RKO (cell line): ENCODE results near the gene KCNH6.

Experiments used
- DNase-seq: peaks from one replicate; pipeline ENCODE4 v3.0.0-alpha.2; 2016; ENCODE audit warnings: low spot score

KCNH6 gene

GRCh38 chr17:63533433-63534077, 10.4 kb downstream of the KCNH6 start:
- DNase-seq: no peak

GRCh38 chr17:63534078-63534570, 11.0 kb downstream of the KCNH6 start:
- no peak for DNase-seq

- no peak for DNase-seq
Observed at GRCh38 chr17:63534816-63535455, 11.8 kb downstream of the KCNH6 start.

GRCh38 chr17:63535640-63536039, 12.5 kb downstream of the KCNH6 start:
- DNase-seq: no peak

GRCh38 chr17:63537001-63537400, 13.8 kb downstream of the KCNH6 start:
- no peak for DNase-seq

GRCh38 chr17:63537991-63538692, 15.0 kb downstream of the KCNH6 start:
- DNase-seq: no peak

- DNase-seq: no peak
Observed at GRCh38 chr17:63538693-63539595, 15.8 kb downstream of the KCNH6 start.

- no peak for DNase-seq
Observed at GRCh38 chr17:63540590-63540989, 17.4 kb downstream of the KCNH6 start.

- no peak for DNase-seq
Observed at GRCh38 chr17:63542218-63542545, 19.0 kb downstream of the KCNH6 start.

- no peak for DNase-seq
Observed at GRCh38 chr17:63542942-63543821, 20.0 kb downstream of the KCNH6 start.

- no peak for DNase-seq
Observed at GRCh38 chr17:63543822-63544420, 20.8 kb downstream of the KCNH6 start.

GRCh38 chr17:63544467-63545301, 21.5 kb downstream of the KCNH6 start:
- no peak for DNase-seq

- DNase-seq: no peak
Observed at GRCh38 chr17:63546308-63547082, 23.3 kb downstream of the KCNH6 start.

- no peak for DNase-seq
Observed at GRCh38 chr17:63547083-63547523, 23.9 kb downstream of the KCNH6 start.

GRCh38 chr17:63549289-63549945, 26.3 kb downstream of the KCNH6 start:
- DNase-seq: no peak

- DNase-seq: peak; percentile 100
Observed at GRCh38 chr17:63549946-63550816, 27.0 kb downstream of the KCNH6 start, which contains the start of gene DCAF7. DCAF7 (plus strand) TSS chr17:63550477; CDS start chr17:63550678, 201 bp downstream.
